ENCODE measurements around the gene TMEM176B. TPM values are rescaled to one million over a fixed set of nuclear protein-coding genes. Genes with fewer than 3 reads are reported as not detected.
"Not testable (repeated sequence)": the region's sequence is repeated elsewhere in the genome, so short reads cannot be mapped to it uniquely, and the experiment has no call there.

The TMEM176B gene
- total RNA-seq, 1 donor from 2014 or later, result 44.9 TPM

DNA sequence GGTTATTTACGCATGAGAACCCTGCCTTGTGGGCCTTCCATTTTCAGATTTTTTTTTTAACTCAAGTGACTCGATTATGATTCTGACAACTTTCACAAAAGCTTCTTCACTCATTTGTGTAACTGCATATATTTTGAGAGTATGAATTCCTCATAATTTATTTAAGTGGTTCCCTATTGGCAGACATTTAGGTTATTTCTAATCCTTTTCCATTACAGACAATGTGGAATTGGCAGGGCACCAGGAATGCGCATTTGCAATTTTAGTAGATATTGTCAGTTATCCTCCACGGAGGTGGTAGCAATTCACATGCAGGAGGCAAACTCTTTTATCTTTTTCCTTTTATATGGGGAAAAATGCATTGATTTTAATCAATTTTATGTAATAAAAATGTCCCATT is 2.5 kb downstream of the TMEM176B start:
- no peak for DNase-seq (ENCODE audit: low spot score)
- intact Hi-C loops (cut with DNase I), result no loop called here

DNA sequence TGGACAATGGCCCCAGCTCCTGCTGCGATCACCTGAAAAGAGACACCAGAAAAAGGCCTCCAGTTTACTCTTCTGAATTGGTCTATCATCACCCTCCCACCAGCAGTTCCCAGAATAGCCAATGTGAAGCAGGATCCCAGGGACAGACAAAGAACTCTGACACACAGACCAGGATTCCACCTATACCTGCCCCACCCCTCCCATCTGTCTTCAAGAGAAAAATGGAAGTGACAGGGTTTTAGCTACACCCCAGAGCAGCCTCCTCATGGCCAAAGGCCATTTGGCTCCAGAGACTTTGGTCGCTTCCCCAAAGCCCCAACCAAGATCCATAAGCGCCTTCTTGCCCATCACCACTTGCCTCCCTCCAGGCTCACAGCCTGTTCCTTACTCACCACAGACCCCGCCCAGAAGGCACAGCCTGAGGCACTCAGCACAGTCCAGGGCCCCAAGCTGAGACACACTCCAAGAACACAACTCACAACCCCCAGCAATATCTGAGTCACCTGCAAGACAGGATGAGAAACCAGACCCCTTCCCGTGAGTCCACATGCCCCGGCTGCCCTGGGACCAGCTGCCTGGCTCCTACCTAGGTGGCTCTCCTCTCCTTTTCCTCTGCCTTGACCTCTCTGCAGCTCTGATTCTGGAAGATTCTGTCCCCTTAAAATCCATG is 6.5 kb downstream of the TMEM176B start:
- intact Hi-C loops (cut with DNase I), result loop anchor here (5.0 kb wide), 1 partner anchor 34 kb away; no protein-coding TSS in a partner anchor
- DNase-seq (ENCODE audit: low spot score), result no peak

DNA sequence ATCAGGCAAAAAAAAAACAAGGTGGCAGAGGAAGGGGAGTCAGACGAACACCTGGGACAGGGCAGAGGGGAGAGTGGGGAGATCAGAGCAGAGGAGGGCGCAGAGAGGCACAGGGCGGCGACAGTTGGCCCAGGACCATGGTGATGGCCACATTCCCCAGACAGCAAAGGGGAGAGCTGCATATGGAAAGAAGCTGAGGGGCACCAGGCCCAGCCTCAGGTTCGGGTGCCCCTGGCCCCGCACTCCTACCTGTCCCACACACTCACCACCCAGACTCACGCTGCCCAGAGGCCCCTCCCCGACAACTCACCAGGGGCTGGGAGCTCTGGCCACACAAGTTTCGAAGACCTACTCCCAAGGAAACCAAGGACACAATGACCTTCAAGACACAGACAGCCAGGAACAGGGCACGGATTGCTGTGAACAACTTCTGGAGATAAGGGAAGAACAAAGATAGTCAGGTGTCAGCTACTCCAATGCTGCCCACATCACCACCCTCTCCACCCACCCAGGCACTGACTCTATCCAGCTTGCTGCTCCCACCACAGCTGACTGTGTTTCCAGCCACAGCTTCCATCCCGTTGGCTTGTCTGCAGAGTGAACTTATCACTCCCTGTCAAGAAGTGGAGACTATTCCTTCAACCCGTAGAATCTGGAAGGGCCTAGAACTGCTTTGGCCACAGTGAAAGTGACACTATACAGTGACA is 8.3 kb downstream of the TMEM176B start:
- intact Hi-C loops (cut with DNase I), result loop anchor here (5.0 kb wide), 1 partner anchor 35 kb away; no protein-coding TSS in a partner anchor
- no peak for DNase-seq (ENCODE audit: low spot score)

DNA sequence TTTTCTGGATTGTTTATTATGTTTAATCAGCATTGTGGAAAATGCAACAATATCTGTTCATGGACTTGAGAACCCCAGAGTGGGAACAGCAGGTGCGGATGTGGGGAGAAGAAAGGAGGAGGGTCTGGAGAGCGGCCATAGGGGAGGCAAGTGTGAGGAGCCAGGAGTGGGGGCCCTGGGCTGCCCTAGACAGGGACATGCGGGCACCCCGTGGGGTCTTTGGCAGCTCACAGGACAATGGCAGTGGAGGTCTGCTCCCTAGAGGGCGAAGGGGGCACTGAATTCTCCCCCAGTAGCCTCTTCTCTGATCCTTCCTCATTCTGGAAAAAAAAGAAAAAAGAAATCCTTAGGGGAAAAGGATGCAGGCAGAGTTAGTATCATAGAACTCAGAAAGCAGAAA is 8.9 kb downstream of the TMEM176B start:
- intact Hi-C loops (cut with DNase I), result loop anchor here (5.0 kb wide), 1 partner anchor 36 kb away; no protein-coding TSS in a partner anchor

GRCh38 chr7:150790416-150791075 is 9.6 kb downstream of the TMEM176B start:
- no peak for DNase-seq (ENCODE audit: low spot score)
- intact Hi-C loops (cut with DNase I), result loop anchor here (5.0 kb wide), 1 partner anchor 37 kb away; no protein-coding TSS in a partner anchor

More for the DNA sequence above, 8.9 kb downstream of the TMEM176B start:
- DNase-seq (ENCODE audit: low spot score), result no peak

GRCh38 chr7:150788474-150789269 is 11.5 kb downstream of the TMEM176B start:
- intact Hi-C loops (cut with DNase I), result loop anchor here (5.0 kb wide), 1 partner anchor 174 kb away; no protein-coding TSS in a partner anchor
- DNase-seq (ENCODE audit: low spot score), result no peak

DNA sequence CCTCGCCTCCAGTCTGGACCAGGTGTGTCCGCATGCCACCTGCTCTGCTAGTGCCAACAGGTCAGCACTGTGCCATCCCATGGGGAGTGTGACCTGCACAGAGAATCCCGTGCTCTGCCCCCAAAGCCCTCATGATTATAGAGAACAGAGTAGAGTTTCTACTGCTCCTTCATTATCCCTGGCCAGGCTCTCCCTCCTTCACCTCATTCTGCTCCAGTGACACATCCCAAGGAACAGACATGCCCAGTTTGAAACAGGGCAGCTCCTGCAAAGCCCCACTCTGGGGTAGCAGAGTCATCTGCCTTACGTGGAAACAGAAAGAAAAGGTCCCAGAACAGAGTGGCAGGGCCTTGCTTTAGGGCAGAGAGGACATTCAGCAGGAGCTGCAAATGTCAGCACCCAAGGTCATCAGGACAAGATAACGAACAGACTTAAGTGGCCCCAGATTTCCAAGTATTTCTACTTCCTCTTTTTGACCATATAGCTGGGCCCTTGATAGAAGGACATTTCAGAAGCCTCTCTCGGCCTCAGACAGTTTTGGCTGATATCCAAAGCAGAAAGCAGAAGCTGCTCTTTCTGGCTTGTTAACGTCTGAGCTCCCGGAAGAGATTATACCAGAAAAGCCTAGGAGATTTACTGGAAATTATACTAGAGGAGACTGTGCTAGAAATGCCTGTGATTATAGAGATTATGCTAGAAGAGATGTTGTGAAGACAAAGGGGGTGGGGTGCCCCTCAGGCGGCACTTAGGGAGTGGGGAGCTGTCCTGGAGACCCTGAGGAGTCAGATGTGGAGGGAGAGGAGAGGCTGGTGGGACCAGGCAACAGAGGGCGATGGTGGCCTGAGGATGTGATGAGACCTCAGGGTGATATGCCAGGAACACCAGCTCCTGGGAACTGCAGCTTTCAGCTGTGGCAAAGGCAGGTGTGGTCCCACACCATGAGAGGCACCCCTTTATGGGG is 12.6 kb downstream of the TMEM176B start:
- intact Hi-C loops (cut with DNase I), result loop anchor here (2.0 to 5.0 kb wide), 2 partner anchors 57 to 175 kb away; no protein-coding TSS in a partner anchor
- no peak for DNase-seq (ENCODE audit: low spot score)

- no peak for DNase-seq (ENCODE audit: low spot score)
- intact Hi-C loops (cut with DNase I), result loop anchor here (5.0 kb wide), 1 partner anchor 177 kb away; no protein-coding TSS in a partner anchor
These were observed 15.2 kb downstream of the TMEM176B start for GRCh38 chr7:150784954-150785353.

DNA sequence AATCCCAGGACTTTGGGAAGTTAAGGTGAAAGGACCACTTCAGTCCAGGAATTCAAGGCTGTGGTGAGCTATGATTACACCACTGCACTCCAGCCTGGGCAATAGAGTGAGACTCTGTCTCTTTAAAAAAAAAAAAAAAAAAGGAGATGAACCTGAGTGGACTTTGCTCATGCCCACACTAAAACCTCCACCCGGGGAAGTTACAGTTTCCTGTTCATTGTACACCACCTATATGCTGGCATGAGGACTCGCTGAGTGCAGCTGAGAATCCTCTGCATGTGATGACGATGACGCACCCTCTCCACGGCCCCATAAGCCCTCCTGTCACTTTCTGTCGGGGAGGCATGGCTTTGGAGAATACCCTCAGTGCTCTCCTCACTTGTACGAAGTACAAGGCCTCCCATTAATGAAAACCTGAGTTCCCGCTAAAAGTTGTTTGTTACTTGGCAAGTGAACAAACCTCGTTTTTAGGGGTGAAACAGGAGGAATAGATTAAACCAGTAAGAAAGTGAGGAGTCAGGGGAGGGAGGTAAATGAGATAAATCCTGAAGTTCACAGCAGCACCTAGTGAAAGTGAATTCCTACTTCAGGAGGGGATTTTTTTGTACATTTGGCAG is 15.9 kb downstream of the TMEM176B start:
- no peak for DNase-seq (ENCODE audit: low spot score)
- intact Hi-C loops (cut with DNase I), result no loop called here

DNA sequence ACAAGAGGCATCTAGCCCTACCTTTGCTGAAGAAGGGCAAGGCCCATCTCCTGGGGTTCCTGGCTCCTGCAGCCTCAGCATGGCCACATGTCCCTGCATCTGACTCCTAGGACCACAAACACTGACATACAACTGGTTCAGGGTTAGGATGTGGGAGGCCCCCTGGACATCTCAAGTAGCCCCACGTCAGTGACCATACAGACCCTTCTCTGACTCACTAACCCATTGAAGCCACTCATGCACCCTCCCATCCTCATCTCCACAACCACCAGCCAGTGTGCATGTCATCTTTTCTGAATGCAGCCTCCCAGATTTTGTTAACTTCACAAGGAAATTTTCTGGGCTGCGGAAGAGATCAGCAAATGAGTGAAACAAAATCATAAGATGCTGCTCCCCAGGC is 18.2 kb downstream of the TMEM176B start:
- intact Hi-C loops (cut with DNase I), result no loop called here
- no peak for DNase-seq (ENCODE audit: low spot score)

DNA sequence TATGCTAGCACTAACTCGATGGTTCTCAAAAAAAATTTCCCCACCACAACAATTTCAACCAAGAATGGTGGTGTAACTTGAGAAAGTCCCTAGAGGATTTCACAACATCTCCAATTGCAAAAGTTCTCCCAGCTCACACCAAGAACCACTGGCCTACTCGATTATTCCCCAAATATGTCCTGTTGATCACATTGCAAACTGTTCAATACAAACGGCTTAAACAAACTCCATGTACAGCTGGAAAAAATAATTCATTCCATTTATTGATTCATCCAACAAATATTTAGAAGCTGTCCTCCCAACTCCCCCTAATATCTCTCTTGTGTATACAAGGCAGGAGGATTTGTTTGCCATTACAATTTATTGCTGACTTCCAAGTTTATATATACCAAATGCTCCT is 19.1 kb downstream of the TMEM176B start:
- no peak for DNase-seq (ENCODE audit: low spot score)
- intact Hi-C loops (cut with DNase I), result no loop called here

DNA sequence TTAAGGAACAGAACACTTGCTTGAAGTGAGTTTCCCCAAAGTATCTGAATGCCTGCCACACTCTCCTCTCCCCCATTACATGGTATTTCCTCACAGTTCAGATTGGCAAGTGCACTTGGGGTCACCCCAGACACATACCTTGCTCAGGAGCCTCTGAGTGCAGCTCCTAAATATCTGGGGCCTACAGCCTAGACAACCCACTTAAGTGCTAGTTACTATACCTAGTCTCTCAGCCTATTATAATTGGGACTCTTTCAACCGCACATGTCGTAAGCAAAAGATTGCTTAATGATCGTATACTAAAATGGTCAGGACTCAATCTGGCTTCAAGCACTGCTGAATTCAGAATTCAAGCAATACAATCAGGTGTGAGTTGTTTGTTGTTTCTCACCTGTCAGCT is 19.9 kb downstream of the TMEM176B start:
- intact Hi-C loops (cut with DNase I), result no loop called here
- DNase-seq (ENCODE audit: low spot score), result no peak

GRCh38 chr7:150778738-150779301 is 21.3 kb downstream of the TMEM176B start:
- intact Hi-C loops (cut with DNase I), result loop anchor here (2.0 kb wide), 2 partner anchors 98 to 210 kb away; no protein-coding TSS in a partner anchor
- no peak for DNase-seq (ENCODE audit: low spot score)

GRCh38 chr7:150778014-150778737 is 22.0 kb downstream of the TMEM176B start:
- intact Hi-C loops (cut with DNase I), result loop anchor here (2.0 kb wide), 2 partner anchors 99 to 211 kb away; no protein-coding TSS in a partner anchor
- DNase-seq (ENCODE audit: low spot score), result no peak

- intact Hi-C loops (cut with DNase I); DNase-seq (ENCODE audit: low spot score): not testable (repeated sequence)
These were observed 26.0 kb downstream of the TMEM176B start for GRCh38 chr7:150774131-150774530.

GRCh38 chr7:150769768-150770167 is 30.4 kb downstream of the TMEM176B start:
- intact Hi-C loops (cut with DNase I), result no loop called here
- no peak for DNase-seq (ENCODE audit: low spot score)

GRCh38 chr7:150766334-150766709 is 33.8 kb downstream of the TMEM176B start:
- intact Hi-C loops (cut with DNase I), result no loop called here
- DNase-seq (ENCODE audit: low spot score), result no peak

Measured in cardiac septum (tissue), 1 donor.